ENCODE measurements around the gene OR2AT4. TPM values are rescaled to one million over a fixed set of nuclear protein-coding genes. Genes with fewer than 3 reads are reported as not detected.

The OR2AT4 gene
- total RNA-seq, 1 donor from 2014 or later: not detected

DNA sequence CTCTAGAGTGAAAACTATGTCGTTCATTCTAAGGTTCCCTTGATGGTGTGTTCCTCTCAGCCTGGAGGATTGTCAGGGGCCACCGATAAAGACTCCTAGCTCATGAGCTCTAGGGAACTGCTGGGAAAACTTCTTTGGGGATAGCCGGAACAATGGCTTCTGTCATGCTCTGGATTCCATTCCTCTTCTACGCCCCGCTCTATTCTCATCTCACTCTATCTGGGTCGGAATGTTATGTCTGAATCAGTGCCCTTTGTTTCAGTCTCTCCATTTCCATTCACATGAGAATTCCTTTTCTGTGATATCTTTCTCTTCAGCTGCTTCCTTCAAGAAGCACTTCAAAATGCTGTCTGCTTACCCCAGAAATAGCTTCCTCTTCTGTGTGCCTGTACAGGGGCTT lies 37.3 kb upstream of the OR2AT4 start:
- TF ChIP-seq, protein P1, sequence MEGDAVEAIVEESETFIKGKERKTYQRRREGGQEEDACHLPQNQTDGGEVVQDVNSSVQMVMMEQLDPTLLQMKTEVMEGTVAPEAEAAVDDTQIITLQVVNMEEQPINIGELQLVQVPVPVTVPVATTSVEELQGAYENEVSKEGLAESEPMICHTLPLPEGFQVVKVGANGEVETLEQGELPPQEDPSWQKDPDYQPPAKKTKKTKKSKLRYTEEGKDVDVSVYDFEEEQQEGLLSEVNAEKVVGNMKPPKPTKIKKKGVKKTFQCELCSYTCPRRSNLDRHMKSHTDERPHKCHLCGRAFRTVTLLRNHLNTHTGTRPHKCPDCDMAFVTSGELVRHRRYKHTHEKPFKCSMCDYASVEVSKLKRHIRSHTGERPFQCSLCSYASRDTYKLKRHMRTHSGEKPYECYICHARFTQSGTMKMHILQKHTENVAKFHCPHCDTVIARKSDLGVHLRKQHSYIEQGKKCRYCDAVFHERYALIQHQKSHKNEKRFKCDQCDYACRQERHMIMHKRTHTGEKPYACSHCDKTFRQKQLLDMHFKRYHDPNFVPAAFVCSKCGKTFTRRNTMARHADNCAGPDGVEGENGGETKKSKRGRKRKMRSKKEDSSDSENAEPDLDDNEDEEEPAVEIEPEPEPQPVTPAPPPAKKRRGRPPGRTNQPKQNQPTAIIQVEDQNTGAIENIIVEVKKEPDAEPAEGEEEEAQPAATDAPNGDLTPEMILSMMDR (IDR thresholded peaks at IDR 0.05; ENCODE audit: unreplicated experiment): no peak
- no peak for DNase-seq (ENCODE audit: low spot score, unreplicated experiment)
- Mint-ChIP-seq H3K36me3 (ENCODE audit: insufficient read depth) (no peaks in the 10 kb centered on the region), H3K4me3 (ENCODE audit: low read depth) (no peak overlapping the region), H3K27ac (no peak overlapping the region), H3K4me1 (ENCODE audit: low read depth) (no peaks in the 10 kb centered on the region), H3K27me3 (peaks cover 32% of the 10 kb centered on the region), H3K9me3 (ENCODE audit: low read depth) (peaks cover 3% of the 10 kb centered on the region)

- TF ChIP-seq, protein P1 (IDR thresholded peaks at IDR 0.05; ENCODE audit: unreplicated experiment): no peak
- H3K4me1 Mint-ChIP-seq (ENCODE audit: low read depth): no peaks in the 10 kb centered on the region
- no peaks in the 10 kb centered on the region for H3K36me3 Mint-ChIP-seq (ENCODE audit: insufficient read depth)
- no peak overlapping the region for H3K27ac Mint-ChIP-seq
- H3K4me3 Mint-ChIP-seq (ENCODE audit: low read depth): no peak overlapping the region
- no peak for DNase-seq (ENCODE audit: low spot score, unreplicated experiment)
- H3K27me3 Mint-ChIP-seq: peaks cover 27% of the 10 kb centered on the region
- H3K9me3 Mint-ChIP-seq (ENCODE audit: low read depth): peaks cover 8% of the 10 kb centered on the region
Measured at GRCh38 chr11:75132080-75132479, 35.4 kb upstream of the OR2AT4 start.

DNA sequence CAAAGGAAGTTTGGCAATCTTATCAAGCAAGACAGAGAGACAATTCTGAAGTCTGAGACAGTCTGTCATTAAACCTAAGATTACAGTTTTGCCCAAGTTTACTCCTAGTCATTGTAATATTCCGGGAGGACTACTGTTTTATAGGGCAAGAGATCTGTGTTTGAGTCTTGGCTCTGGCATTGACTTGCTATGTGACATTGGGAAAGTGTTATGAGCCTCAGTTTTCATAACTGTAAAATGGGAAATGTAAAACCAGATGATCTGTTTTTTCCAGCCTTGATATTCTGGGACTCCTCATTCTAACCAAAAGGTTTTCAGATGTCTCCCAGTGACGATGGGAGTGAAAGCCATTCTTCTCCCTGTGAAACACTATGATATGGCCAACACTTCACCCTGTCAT lies 29.9 kb upstream of the OR2AT4 start:
- TF ChIP-seq, protein P1 (IDR thresholded peaks at IDR 0.05; ENCODE audit: unreplicated experiment): no peak
- no peaks in the 10 kb centered on the region for H3K36me3 Mint-ChIP-seq (ENCODE audit: insufficient read depth)
- peaks cover 9% of the 10 kb centered on the region for H3K27me3 Mint-ChIP-seq
- DNase-seq (ENCODE audit: low spot score, unreplicated experiment): no peak
- H3K4me3 Mint-ChIP-seq (ENCODE audit: low read depth): no peak overlapping the region
- H3K4me1 Mint-ChIP-seq (ENCODE audit: low read depth): no peaks in the 10 kb centered on the region
- peaks cover 9% of the 10 kb centered on the region for H3K9me3 Mint-ChIP-seq (ENCODE audit: low read depth)
- H3K27ac Mint-ChIP-seq: no peak overlapping the region

DNA sequence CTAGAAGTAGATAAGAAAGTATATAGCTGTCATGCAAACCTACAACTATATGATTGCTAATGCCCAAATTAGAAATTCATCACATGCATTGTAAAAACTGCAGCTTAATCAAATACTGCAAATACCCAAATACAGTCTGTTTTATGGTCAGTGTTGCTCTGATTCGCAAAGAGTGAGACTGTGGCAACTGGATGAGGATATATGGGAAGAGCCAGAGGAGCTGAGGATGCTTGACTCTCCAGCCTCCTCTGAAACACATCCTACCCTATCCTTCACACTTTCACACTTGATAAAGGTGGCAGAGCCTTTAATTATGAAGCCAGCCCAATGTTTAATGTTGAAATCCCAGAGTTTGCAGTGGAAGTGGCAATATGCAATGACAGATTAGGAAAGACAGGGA lies 21.9 kb upstream of the OR2AT4 start:
- Mint-ChIP-seq H3K27me3 (peaks cover 3% of the 10 kb centered on the region), H3K27ac (no peak overlapping the region), H3K36me3 (ENCODE audit: insufficient read depth) (no peaks in the 10 kb centered on the region), H3K4me3 (ENCODE audit: low read depth) (no peak overlapping the region), H3K4me1 (ENCODE audit: low read depth) (no peaks in the 10 kb centered on the region), H3K9me3 (ENCODE audit: low read depth) (peaks cover 14% of the 10 kb centered on the region)
- TF ChIP-seq, protein P1 (IDR thresholded peaks at IDR 0.05; ENCODE audit: unreplicated experiment): no peak
- no peak for DNase-seq (ENCODE audit: low spot score, unreplicated experiment)

- no peaks in the 10 kb centered on the region for H3K36me3 Mint-ChIP-seq (ENCODE audit: insufficient read depth)
- no peak for DNase-seq (ENCODE audit: low spot score, unreplicated experiment)
- H3K4me1 Mint-ChIP-seq (ENCODE audit: low read depth): no peaks in the 10 kb centered on the region
- H3K27ac Mint-ChIP-seq: no peak overlapping the region
- no peaks in the 10 kb centered on the region for H3K27me3 Mint-ChIP-seq
- H3K4me3 Mint-ChIP-seq (ENCODE audit: low read depth): no peak overlapping the region
- peaks cover 25% of the 10 kb centered on the region for H3K9me3 Mint-ChIP-seq (ENCODE audit: low read depth)
- TF ChIP-seq, protein P1 (IDR thresholded peaks at IDR 0.05; ENCODE audit: unreplicated experiment): no peak
Measured at GRCh38 chr11:75114465-75114864, 17.8 kb upstream of the OR2AT4 start.
